ENCODE measurements around the gene MED14.

DNA sequence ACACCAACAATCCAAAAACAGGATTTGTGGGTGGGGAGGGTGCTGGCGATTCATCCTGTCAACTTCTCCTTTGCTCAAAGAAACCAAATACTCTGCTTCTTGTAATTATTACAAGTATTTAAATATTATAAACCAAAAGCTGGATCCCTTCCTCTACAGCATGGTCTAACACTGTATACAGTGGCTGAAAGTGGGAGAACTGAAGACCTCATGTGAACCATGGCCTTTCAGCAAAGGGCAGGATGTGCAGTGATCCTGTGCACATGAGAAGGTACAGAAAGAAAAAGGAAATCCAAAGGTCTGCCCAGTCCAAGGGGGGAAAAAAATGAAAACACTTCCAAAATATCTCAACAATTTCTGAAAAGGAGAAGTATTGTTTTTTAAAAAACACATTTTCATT, 82.7 kb downstream of the MED14 start:
- TF ChIP-seq FOXM1 (IDR thresholded peaks at IDR 0.05; ENCODE audit: borderline replicate concordance, low read depth): no peak
- TF ChIP-seq, protein P1, sequence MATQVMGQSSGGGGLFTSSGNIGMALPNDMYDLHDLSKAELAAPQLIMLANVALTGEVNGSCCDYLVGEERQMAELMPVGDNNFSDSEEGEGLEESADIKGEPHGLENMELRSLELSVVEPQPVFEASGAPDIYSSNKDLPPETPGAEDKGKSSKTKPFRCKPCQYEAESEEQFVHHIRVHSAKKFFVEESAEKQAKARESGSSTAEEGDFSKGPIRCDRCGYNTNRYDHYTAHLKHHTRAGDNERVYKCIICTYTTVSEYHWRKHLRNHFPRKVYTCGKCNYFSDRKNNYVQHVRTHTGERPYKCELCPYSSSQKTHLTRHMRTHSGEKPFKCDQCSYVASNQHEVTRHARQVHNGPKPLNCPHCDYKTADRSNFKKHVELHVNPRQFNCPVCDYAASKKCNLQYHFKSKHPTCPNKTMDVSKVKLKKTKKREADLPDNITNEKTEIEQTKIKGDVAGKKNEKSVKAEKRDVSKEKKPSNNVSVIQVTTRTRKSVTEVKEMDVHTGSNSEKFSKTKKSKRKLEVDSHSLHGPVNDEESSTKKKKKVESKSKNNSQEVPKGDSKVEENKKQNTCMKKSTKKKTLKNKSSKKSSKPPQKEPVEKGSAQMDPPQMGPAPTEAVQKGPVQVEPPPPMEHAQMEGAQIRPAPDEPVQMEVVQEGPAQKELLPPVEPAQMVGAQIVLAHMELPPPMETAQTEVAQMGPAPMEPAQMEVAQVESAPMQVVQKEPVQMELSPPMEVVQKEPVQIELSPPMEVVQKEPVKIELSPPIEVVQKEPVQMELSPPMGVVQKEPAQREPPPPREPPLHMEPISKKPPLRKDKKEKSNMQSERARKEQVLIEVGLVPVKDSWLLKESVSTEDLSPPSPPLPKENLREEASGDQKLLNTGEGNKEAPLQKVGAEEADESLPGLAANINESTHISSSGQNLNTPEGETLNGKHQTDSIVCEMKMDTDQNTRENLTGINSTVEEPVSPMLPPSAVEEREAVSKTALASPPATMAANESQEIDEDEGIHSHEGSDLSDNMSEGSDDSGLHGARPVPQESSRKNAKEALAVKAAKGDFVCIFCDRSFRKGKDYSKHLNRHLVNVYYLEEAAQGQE (IDR thresholded peaks at IDR 0.05; ENCODE audit: low read depth): no peak
